Hematopoietic multipotent progenitor cell treated with erythropoietin and hydrocortisone succinate and interleukin-3 and kit ligand, for 4 days (in vitro differentiated cells): ENCODE measurements around the gene PCDH1.

ENCODE experiments used
- DNase-seq: peaks from one replicate; pipeline ENCODE4 v3.0.0-alpha.2; 2015

The PCDH1 gene

GRCh38 chr5:141872496-141873356 lies 5.5 kb downstream of the PCDH1 start:
- no peak for DNase-seq

GRCh38 chr5:141871870-141872269 lies 6.3 kb downstream of the PCDH1 start:
- DNase-seq = no peak

GRCh38 chr5:141870871-141871270 lies 7.3 kb downstream of the PCDH1 start:
- no peak for DNase-seq

- DNase-seq = no peak
Measured at GRCh38 chr5:141870228-141870627, 8.0 kb downstream of the PCDH1 start.

GRCh38 chr5:141869514-141869913 lies 8.7 kb downstream of the PCDH1 start:
- DNase-seq = no peak

- DNase-seq = no peak
Measured at GRCh38 chr5:141869040-141869439, 9.2 kb downstream of the PCDH1 start.

- no peak for DNase-seq
Measured at GRCh38 chr5:141868541-141868940, 9.7 kb downstream of the PCDH1 start.

GRCh38 chr5:141867651-141868050 lies 10.6 kb downstream of the PCDH1 start:
- DNase-seq = no peak

- DNase-seq = no peak
Measured at GRCh38 chr5:141867139-141867538, 11.1 kb downstream of the PCDH1 start.

- DNase-seq = no peak
Measured at GRCh38 chr5:141866096-141866495, 12.1 kb downstream of the PCDH1 start.

- no peak for DNase-seq
Measured at GRCh38 chr5:141865406-141865805, 12.8 kb downstream of the PCDH1 start.

- DNase-seq = no peak
Measured at GRCh38 chr5:141864371-141865370, 13.5 kb downstream of the PCDH1 start.

GRCh38 chr5:141863569-141864178 lies 14.5 kb downstream of the PCDH1 start:
- DNase-seq = no peak

GRCh38 chr5:141862936-141863543 lies 15.2 kb downstream of the PCDH1 start:
- DNase-seq = no peak

- no peak for DNase-seq
Measured at GRCh38 chr5:141861194-141861593, 17.0 kb downstream of the PCDH1 start.

GRCh38 chr5:141858079-141858765 lies 20.0 kb downstream of the PCDH1 start:
- DNase-seq = no peak

- DNase-seq = no peak
Measured at GRCh38 chr5:141857226-141857625, 21.0 kb downstream of the PCDH1 start.

GRCh38 chr5:141856037-141856790 lies 22.0 kb downstream of the PCDH1 start:
- DNase-seq = no peak

GRCh38 chr5:141855265-141856036 lies 22.8 kb downstream of the PCDH1 start:
- no peak for DNase-seq

- DNase-seq = no peak
Measured at GRCh38 chr5:141853895-141854626, 24.1 kb downstream of the PCDH1 start.
